HG02571 (cell line): ENCODE results near the gene PCDHA11.
"Not testable (repeated sequence)": the region's sequence is repeated elsewhere in the genome, so short reads cannot be mapped to it uniquely, and the experiment has no call there.

Experiments
- ATAC-seq: cut with Tn5 transposase; IDR thresholded peaks from one replicate; pipeline ENCODE4 v1.9.1; 2021; ENCODE audit warnings: mild to moderate bottlenecking, moderate library complexity; ENCODE audit not compliant: unreplicated experiment

Gene PCDHA11, protein sequence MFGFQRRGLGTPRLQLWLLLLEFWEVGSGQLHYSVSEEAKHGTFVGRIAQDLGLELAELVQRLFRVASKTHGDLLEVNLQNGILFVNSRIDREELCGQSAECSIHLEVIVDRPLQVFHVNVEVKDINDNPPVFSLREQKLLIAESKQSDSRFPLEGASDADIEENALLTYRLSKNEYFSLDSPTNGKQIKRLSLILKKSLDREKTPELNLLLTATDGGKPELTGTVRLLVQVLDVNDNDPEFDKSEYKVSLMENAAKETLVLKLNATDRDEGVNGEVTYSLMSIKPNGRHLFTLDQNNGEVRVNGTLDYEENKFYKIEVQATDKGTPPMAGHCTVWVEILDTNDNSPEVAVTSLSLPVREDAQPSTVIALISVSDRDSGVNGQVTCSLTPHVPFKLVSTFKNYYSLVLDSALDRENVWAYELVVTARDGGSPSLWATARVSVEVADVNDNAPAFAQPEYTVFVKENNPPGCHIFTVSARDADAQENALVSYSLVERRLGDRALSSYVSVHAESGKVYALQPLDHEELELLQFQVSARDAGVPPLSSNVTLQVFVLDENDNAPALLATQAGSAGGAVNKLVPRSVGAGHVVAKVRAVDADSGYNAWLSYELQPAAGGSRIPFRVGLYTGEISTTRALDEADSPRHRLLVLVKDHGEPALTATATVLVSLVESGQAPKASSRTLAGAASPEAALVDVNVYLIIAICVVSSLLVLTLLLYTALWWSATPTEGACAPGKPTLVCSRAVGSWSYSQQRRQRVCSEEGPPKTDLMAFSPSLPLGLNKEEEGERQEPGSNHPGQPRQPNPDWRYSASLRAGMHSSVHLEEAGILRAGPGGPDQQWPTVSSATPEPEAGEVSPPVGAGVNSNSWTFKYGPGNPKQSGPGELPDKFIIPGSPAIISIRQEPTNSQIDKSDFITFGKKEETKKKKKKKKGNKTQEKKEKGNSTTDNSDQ

GRCh38 chr5:140868721-140869554 lies at the start of gene PCDHA11:
TSS of gene PCDHA11 (plus strand) at chr5:140868957. CDS start at chr5:140869104, 147 bp downstream.
- no peak for ATAC-seq

DNA sequence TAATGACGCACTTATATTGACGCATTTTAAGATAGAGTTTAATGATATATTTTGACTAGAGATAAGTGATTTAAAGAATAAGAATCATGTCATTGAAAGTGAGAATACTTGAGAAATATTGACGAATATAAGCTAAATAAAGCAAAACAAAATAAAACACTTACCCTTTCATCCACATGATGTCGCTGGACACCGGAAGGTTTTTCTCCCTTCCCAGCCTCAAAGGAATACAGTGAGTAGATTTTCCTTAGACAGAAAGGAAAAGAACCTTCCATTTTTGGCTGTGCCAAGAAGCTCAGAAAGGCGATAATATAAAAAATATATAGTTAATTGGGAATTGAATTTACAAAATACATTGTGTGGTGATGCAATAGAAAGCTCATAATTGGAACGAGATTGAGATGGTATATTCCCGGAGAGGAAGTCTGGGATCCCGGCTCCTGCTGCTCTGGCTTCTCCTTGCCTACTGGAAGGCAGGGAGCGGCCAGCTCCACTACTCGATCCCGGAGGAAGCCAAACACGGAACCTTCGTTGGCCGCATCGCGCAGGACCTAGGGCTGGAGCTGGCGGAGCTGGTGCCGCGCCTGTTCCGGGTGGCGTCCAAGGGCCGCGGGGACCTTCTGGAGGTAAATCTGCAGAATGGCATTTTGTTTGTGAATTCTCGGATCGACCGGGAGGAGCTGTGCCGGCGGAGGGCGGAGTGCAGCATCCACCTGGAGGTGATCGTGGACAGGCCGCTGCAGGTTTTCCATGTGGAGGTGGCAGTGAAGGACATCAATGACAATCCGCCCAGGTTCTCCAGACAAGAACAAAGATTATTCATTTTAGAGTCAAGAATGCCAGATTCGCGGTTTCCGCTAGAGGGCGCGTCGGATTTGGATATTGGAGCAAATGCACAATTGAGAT lies 47.1 kb upstream of the PCDHA11 start, which contains the start of gene PCDHA5:
TSS of gene PCDHA5 (plus strand) at position 239 of the 906 bp plus-strand sequence.
- ATAC-seq: no peak

DNA sequence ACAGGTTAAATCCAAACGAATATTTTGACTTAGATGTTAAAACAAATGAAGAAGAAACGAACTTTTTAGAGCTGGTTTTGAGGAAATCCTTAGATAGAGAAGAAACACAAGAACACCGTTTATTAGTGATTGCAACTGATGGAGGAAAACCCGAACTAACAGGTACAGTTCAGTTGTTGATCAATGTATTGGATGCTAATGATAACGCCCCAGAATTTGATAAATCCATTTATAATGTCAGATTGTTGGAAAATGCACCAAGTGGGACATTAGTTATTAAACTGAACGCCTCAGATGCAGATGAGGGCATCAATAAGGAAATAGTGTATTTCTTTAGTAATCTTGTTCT lies 46.5 kb upstream of the PCDHA11 start:
- ATAC-seq: no peak

- ATAC-seq: not testable (repeated sequence)
These were observed 45.8 kb upstream of the PCDHA11 start for GRCh38 chr5:140822969-140823368.

DNA sequence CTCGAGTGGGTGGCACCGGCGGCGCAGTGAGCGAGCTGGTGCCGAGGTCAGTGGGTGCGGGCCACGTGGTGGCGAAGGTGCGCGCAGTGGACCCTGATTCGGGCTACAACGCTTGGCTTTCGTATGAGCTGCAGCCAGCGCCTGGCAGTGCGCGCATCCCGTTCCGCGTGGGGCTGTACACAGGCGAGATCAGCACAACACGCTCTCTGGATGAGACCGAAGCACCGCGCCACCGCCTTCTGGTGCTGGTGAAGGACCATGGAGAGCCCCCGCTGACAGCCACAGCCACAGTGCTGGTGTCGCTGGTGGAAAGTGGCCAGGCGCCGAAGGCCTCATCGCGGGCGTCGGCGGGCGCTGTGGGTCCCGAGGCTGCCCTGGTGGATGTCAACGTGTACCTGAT lies 45.3 kb upstream of the PCDHA11 start:
- no peak for ATAC-seq

GRCh38 chr5:140827704-140828361 lies 40.9 kb upstream of the PCDHA11 start, which contains the start of gene PCDHA6:
TSS of gene PCDHA6 (plus strand) at chr5:140827960. CDS start at chr5:140828092, 132 bp downstream.
- no peak for ATAC-seq

DNA sequence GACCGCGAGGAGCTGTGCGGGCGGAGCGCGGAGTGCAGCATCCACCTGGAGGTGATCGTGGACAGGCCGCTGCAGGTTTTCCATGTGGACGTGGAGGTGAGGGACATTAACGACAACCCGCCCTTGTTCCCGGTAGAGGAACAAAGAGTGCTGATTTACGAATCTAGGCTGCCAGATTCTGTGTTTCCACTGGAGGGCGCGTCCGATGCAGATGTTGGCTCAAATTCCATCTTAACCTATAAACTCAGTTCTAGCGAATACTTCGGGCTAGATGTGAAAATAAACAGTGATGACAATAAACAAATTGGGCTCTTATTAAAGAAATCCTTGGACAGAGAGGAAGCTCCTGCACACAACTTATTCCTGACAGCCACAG lies 40.4 kb upstream of the PCDHA11 start:
- no peak for ATAC-seq

- not testable (repeated sequence) for ATAC-seq
These were observed 39.0 kb upstream of the PCDHA11 start for GRCh38 chr5:140829511-140830501.

GRCh38 chr5:140833993-140834392 lies 34.8 kb upstream of the PCDHA11 start, which contains the start of gene PCDHA7:
TSS of gene PCDHA7 (plus strand) at chr5:140834269. CDS start at chr5:140834384, 115 bp downstream.
- no peak for ATAC-seq

- not testable (repeated sequence) for ATAC-seq
These were observed 34.2 kb upstream of the PCDHA11 start for GRCh38 chr5:140834439-140835008.

- no peak for ATAC-seq
These were observed 32.9 kb upstream of the PCDHA11 start for GRCh38 chr5:140835622-140836510.

DNA sequence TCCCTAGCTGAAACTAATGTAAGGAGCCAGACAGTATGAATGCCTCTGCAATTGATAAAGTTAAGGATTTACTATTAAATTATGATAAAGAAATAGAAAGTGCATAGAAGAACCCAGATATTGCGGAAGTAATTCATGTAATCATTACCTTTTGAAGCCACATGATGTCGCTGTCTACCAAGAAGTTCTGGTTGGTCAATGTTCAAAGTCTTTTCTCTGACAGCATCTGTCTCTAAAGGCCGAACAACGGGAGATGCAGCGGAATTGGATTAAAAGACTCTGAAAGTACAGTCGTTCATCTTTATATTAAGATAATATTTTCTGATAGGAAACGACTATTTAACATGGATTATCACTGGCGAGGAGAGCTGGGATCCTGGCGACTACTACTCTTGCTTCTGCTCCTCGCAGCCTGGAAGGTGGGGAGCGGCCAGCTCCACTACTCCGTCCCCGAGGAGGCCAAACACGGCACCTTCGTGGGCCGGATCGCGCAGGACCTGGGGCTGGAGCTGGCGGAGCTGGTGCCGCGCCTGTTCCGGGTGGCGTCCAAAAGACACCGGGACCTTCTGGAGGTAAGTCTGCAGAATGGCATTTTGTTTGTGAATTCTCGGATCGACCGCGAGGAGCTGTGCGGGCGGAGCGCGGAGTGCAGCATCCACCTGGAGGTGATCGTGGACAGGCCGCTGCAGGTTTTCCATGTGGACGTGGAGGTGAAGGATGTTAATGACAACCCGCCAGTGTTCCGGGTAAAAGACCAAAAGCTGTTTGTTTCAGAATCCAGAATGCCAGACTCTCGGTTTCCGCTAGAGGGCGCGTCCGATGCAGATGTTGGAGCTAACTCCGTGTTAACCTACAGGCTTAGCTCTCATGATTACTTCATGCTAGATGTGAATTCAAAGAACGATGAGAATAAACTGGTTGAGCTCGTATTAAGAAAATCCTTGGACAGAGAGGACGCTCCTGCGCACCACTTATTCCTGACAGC lies 27.5 kb upstream of the PCDHA11 start, which contains the start of gene PCDHA8:
TSS of gene PCDHA8 (plus strand) at position 210 of the 985 bp plus-strand sequence. CDS start at position 345, 135 bp downstream.
- no peak for ATAC-seq

DNA sequence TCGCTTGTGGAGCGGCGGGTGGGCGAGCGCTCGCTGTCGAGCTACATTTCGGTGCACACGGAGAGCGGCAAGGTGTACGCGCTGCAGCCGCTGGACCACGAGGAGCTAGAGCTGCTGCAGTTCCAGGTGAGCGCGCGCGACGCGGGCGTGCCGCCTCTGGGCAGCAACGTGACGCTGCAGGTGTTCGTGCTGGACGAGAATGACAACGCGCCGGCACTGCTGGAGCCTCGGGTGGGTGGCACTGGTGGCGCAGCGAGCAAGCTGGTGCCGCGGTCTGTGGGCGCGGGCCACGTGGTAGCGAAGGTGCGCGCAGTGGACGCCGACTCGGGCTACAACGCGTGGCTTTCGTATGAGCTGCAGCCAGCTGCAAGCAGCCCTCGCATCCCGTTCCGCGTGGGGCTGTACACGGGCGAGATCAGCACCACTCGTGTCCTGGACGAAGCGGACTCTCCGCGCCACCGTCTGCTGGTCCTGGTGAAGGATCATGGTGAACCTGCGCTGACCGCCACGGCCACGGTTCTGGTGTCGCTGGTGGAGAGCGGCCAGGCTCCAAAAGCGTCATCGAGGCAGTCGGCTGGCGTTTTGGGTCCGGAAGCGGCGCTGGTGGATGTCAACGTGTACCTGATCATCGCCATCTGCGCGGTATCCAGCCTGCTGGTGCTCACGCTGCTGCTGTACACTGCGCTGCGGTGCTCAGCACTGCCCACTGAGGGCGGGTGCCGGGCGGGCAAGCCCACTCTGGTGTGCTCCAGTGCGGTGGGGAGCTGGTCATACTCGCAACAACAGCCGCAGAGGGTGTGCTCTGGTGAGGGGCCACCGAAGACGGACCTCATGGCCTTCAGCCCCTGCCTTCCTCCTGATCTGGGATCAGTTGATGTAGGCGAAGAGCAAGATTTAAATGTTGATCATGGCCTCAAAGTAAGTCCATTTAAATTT lies 25.7 kb upstream of the PCDHA11 start:
- no peak for ATAC-seq
